OCI-LY1 (cell line): Measurements from ENCODE around the gene FRK.

Experiments used
- H2AFZ ChIP-seq: fragments of 200-600 bp; sonication (generic), shearing (Covaris generic); 2 replicates; pipeline ENCODE4 v1.6.0; 2014; ENCODE audit warnings: antibody characterized with exemption, mild to moderate bottlenecking, low read length
- H3F3A ChIP-seq: fragments of 200-600 bp; sonication (generic), shearing (Covaris generic); 2 replicates; pipeline ENCODE4 v1.6.0; 2014; ENCODE audit warnings: mild to moderate bottlenecking, antibody characterized with exemption, low read length, moderate library complexity; ENCODE audit not compliant: insufficient read depth
- H3K27ac ChIP-seq: fragments of 200-600 bp; sonication (generic); 2 replicates; pipeline ENCODE4 v1.5.1; 2014; ENCODE audit warnings: low read length, mixed run types, mild to moderate bottlenecking, low read depth; ENCODE audit not compliant: poor library complexity, severe bottlenecking
- H3K27me3 ChIP-seq: fragments of 200-600 bp; sonication (generic); 2 replicates; pipeline ENCODE4 v1.6.0; 2014; ENCODE audit warnings: antibody characterized with exemption, mild to moderate bottlenecking, low read length, moderate library complexity; ENCODE audit not compliant: insufficient read depth
- H3K36me3 ChIP-seq: fragments of 200-600 bp; sonication (generic); 2 replicates; pipeline ENCODE4 v1.6.1; 2014; ENCODE audit warnings: mild to moderate bottlenecking, antibody characterized with exemption, low read length, moderate library complexity, mixed read lengths; ENCODE audit not compliant: insufficient read depth
- H3K4me1 ChIP-seq: fragments of 200-600 bp; sonication (generic); 2 replicates; pipeline ENCODE4 v1.5.1; 2014; ENCODE audit warnings: mild to moderate bottlenecking, low read length, moderate library complexity; ENCODE audit not compliant: insufficient read depth, severe bottlenecking
- H3K4me2 ChIP-seq: fragments of 200-600 bp; sonication (generic), shearing (Covaris generic); 2 replicates; pipeline ENCODE4 v1.6.1; 2014; ENCODE audit warnings: low read length
- H3K4me3 ChIP-seq: fragments of 200-600 bp; sonication (generic); 2 replicates; pipeline ENCODE4 v1.5.1; 2014; ENCODE audit warnings: low read length, low read depth, mild to moderate bottlenecking, mixed read lengths; ENCODE audit not compliant: poor library complexity, severe bottlenecking
- H3K79me2 ChIP-seq: fragments of 200-600 bp; shearing (Covaris generic); 2 replicates; pipeline ENCODE4 v1.6.1; 2016; ENCODE audit warnings: mixed run types, low read length, mixed read lengths; ENCODE audit not compliant: insufficient read depth
- H3K9ac ChIP-seq: fragments of 200-600 bp; sonication (generic), shearing (Covaris generic); 2 replicates; pipeline ENCODE4 v1.6.1; 2014; ENCODE audit warnings: mild to moderate bottlenecking, low read length, mixed read lengths
- H3K9me2 ChIP-seq: fragments of 200-600 bp; sonication (generic), shearing (Covaris generic); 2 replicates; pipeline ENCODE4 v1.6.1; 2014; ENCODE audit warnings: low read depth, mild to moderate bottlenecking, low read length, mixed read lengths
- H3K9me3 ChIP-seq: fragments of 200-600 bp; shearing (Covaris generic); 2 replicates; pipeline ENCODE4 v1.6.1; 2014; ENCODE audit warnings: low read length, mixed read lengths
- H4K20me1 ChIP-seq: fragments of 200-600 bp; sonication (generic), shearing (Covaris generic); 2 replicates; pipeline ENCODE4 v1.6.0; 2016; ENCODE audit warnings: mild to moderate bottlenecking, low read length; ENCODE audit not compliant: insufficient read depth
- EZH2 ChIP-seq: fragments of 200-600 bp; sonication (generic), shearing (Covaris generic); IDR thresholded peaks from 2 replicates; pipeline ENCODE4 v1.8.0; 2017; ENCODE audit warnings: borderline replicate concordance, mixed run types, mild to moderate bottlenecking, antibody characterized with exemption, low read length, moderate library complexity, mixed read lengths
- TF ChIP-seq, protein P1 (sequence below): fragments of 200-600 bp; sonication (generic), shearing (Covaris generic); IDR thresholded peaks from 2 replicates; pipeline ENCODE4 v1.5.1; 2017; ENCODE audit warnings: mild to moderate bottlenecking, antibody characterized with exemption, low read length, moderate library complexity, mixed read lengths

Gene FRK

DNA sequence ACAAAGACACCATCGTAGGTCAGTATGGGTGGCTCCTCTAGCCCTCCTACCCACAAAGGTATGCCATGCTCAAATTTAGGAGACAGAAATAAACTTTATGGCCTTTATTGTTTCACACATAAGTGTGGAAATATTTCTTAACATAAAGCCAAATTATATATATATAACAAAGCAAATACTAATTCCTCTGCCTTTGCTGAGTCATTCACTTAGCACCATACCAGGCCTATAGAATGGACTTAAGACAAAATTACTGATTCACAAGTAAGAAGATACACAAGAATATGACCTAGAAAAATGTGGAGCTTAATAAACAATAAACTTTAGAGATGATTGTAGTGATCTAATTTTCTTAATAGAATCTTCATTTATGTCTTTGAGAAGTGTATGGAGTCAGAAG is 5.2 kb downstream of the FRK start:
- no peaks in the 10 kb centered on the region for H3K36me3 ChIP-seq
- H3F3A ChIP-seq, result no peaks in the 10 kb centered on the region
- TF ChIP-seq EZH2, result no peak
- TF ChIP-seq, protein P1, sequence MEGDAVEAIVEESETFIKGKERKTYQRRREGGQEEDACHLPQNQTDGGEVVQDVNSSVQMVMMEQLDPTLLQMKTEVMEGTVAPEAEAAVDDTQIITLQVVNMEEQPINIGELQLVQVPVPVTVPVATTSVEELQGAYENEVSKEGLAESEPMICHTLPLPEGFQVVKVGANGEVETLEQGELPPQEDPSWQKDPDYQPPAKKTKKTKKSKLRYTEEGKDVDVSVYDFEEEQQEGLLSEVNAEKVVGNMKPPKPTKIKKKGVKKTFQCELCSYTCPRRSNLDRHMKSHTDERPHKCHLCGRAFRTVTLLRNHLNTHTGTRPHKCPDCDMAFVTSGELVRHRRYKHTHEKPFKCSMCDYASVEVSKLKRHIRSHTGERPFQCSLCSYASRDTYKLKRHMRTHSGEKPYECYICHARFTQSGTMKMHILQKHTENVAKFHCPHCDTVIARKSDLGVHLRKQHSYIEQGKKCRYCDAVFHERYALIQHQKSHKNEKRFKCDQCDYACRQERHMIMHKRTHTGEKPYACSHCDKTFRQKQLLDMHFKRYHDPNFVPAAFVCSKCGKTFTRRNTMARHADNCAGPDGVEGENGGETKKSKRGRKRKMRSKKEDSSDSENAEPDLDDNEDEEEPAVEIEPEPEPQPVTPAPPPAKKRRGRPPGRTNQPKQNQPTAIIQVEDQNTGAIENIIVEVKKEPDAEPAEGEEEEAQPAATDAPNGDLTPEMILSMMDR, result no peak
- no peak overlapping the region for H3K4me2 ChIP-seq
- H3K9ac ChIP-seq, result no peak overlapping the region
- H3K9me2 ChIP-seq, result no peaks in the 10 kb centered on the region
- H3K4me1 ChIP-seq, result peaks cover 12% of the 10 kb centered on the region
- H3K27ac ChIP-seq, result no peak overlapping the region
- no peaks in the 10 kb centered on the region for H3K79me2 ChIP-seq
- no peaks in the 10 kb centered on the region for H4K20me1 ChIP-seq
- no peaks in the 10 kb centered on the region for H3K27me3 ChIP-seq
- H3K4me3 ChIP-seq, result no peak overlapping the region
- no peak overlapping the region for H2AFZ ChIP-seq
- H3K9me3 ChIP-seq, result no peaks in the 10 kb centered on the region

DNA sequence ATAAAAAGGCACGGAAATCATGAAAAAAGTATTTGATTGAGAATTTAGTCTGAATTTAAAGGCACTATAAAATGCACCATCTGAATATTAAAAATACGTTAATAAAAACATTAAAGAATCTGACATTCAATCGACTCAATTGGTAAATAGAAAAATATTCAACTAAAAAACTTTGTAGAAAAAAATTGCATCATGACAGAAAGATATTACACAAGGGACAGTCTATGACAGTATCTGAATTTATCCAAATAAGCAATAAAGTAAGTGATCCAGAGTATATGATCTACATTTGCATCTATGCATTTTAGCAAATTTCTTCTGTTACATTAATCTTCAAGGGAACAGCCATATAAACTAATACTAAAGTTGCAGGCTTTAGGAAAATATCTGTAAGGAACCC is 9.4 kb downstream of the FRK start:
- Histone ChIP-seq H3K4me2 (no peak overlapping the region), H3K4me1 (peaks cover 4% of the 10 kb centered on the region), H3K9ac (no peak overlapping the region), H3K27me3 (no peaks in the 10 kb centered on the region), H3K79me2 (no peaks in the 10 kb centered on the region), H3F3A (no peaks in the 10 kb centered on the region), H3K27ac (no peak overlapping the region), H3K9me2 (no peaks in the 10 kb centered on the region), H3K4me3 (no peak overlapping the region), H4K20me1 (no peaks in the 10 kb centered on the region), H3K9me3 (no peaks in the 10 kb centered on the region), H3K36me3 (no peaks in the 10 kb centered on the region), H2AFZ (no peak overlapping the region)
- no peak for TF ChIP-seq EZH2
- TF ChIP-seq, protein P1, result no peak

DNA sequence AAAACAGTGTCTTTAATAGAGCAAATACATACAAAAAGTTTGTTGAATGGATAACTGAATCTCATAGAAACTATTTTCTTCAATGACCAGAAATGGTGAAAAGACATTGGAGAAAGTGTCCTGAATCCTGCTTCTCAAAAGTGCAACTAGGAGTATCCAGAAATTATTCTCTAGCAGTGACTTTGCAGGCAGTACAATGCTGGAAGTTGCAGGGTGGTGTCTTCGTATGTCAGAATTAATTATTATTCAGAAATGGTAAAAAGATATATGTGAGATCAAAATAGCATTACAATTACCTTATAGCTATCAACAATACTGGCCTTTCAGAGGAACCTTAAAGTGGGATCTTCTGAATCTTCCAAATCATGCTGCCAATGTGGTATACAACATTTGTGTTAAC is 10.0 kb downstream of the FRK start:
- Histone ChIP-seq H3K4me2 (no peak overlapping the region), H3K9ac (no peak overlapping the region), H3K36me3 (no peaks in the 10 kb centered on the region), H3K27me3 (no peaks in the 10 kb centered on the region), H4K20me1 (no peaks in the 10 kb centered on the region), H3K9me2 (no peaks in the 10 kb centered on the region), H3K9me3 (no peaks in the 10 kb centered on the region), H3K79me2 (no peaks in the 10 kb centered on the region), H3K27ac (no peak overlapping the region), H3K4me3 (no peak overlapping the region), H2AFZ (no peak overlapping the region), H3F3A (no peaks in the 10 kb centered on the region), H3K4me1 (peaks cover 2% of the 10 kb centered on the region)
- TF ChIP-seq, protein P1, result no peak
- TF ChIP-seq EZH2, result no peak
